UCSD-AML1 (cell line): Measurements from ENCODE around the gene ENTHD1.

Source experiments
- DNase-seq: peaks from one replicate; lab custom pipeline; 2025; ENCODE audit not compliant: unreplicated experiment; lab: John Stamatoyannopoulos, UW

Gene ENTHD1

GRCh38 chr22:39797528-39798147, 95.9 kb downstream of the ENTHD1 start:
- DNase-seq: no peak

- no peak for DNase-seq
Observed at GRCh38 chr22:39789788-39790187, 103.8 kb downstream of the ENTHD1 start.

- DNase-seq: no peak
Observed at GRCh38 chr22:39785232-39785631, 108.3 kb downstream of the ENTHD1 start.

GRCh38 chr22:39777716-39778454, 115.7 kb downstream of the ENTHD1 start:
- no peak for DNase-seq

DNA sequence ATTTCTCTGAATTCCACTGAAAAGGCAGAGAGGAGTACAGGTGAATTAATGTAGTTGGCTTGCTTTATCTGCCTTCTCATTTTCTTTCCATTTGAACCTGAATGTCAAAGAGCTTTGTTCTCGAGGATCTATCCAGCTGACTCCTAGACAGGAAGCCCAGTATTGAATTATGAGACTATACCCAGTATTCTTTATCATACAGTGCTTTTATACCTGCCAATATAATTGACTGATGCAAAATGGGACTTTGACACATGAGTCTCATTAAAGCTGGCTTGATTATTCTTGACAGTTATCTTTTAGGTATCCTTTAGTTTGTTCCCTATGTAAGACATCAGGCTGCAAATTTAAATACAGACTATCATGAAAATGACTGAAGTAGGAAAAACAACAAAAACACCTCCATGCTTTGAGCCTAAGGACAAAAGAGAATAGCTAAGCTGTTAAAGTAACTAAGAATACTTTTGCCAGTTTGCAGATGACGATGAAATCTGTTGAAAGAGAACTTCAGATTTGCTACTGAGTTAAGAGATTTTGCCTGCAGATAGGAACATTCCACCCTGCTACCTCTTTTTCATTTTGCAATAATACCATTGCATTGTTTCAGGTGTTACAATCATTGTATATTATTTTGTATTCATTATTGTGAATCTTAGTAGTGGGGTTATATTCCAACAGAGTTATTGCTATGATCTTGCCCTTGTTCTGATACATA, 117.1 kb downstream of the ENTHD1 start:
- DNase-seq: no peak

DNA sequence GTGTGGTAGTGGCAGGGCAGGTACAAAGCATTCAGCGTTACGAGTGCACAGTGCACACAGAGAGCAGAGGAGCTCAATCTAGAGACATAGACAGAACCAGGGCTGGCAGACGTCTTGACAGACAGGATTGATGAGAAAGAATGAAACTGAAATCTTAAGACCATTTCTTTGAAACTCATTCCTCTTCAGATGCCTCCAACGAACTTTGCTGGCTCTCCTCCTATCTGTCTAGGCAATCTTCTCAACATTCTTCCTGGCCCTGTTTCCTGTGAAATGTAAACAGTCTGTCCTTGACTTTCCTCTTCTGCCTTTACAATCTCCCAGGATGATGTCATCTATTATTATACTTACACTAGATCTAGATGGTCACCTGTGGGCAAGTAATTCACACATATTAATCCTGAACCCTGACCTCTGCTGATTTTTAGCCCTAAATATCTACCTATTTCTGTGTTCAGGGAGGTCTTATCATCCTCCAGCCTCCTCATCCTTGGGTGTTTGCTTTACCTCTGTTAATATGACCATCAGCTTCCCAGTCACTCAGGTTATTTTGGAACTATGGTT, 119.5 kb downstream of the ENTHD1 start:
- DNase-seq: no peak

DNA sequence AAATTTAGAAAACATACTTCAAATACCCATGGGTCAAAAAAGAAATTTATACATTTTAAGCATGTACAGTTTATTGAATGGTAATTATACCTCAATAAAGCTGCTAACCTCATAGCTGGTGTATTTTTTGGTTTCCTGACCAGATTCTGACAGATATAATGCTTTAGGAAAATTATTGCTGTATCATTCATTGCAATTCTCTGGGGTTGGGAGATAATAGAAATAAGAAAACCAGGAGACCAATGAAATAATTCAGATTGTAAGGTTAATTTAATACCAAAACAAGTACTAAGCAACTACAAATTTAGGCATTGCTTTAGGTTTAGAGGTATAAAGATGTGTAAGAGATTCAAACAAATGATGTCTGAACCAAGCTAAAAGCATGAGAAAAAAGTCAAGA, 120.1 kb downstream of the ENTHD1 start:
- no peak for DNase-seq

- DNase-seq: no peak
Observed at GRCh38 chr22:39771486-39771885, 122.1 kb downstream of the ENTHD1 start.

DNA sequence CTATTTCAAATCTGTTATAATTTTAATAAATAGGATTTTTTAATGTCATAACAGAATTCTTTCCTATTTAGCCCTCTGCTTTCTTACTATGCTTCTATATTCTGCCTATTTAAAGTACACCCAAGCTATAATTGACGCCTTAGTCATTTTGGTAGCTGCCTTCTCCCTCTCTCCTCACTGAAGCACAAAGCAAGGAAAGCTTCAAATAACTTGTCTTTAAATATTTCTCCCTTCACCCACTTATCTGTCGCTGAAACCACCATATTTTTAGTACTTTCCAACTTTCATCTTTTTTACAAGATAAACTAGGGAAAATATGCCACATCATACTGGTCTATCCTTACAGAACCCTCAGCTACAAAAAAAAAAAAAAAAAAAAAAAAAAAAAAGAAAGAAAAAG, 127.9 kb downstream of the ENTHD1 start:
- DNase-seq: no peak

- no peak for DNase-seq
Observed at GRCh38 chr22:39765046-39765445, 128.5 kb downstream of the ENTHD1 start.

DNA sequence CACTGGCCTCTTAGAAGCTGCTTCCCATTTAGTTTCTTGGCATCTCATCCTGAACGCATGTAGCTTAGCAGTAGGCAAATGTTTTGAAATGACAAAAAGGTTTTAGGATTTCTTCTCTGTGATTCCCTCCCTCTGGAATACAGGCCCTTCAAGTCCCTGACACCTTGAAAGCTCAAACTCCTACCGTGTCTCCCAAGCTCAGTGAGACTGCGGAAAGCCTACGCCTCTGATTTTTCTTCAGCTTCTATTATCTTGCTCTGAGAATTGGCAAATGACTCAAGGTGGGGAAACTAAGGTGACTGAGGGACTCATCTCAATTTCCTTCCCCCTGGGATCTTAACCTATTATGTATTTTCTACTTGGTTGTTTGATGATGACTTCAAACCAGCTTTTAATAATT, 130.3 kb downstream of the ENTHD1 start:
- DNase-seq: no peak

DNA sequence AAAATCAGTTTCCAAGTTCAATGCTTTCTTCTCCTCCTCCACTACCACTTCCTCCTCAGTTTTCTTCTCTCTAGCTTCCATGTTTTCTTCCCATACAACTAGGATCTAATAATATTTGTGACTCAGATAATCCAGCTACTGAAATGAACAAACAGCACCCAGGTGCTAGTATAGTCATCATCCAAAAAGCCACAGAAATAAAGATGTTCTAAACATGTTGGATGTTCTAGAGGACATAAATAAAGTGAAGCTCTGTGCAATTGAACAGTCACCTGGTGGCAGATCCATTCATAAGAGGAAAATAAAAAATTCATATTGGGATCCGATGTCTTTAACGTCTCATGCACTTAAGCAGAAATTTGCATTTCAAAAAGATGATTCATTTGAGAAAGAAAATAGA, 142.8 kb downstream of the ENTHD1 start:
- no peak for DNase-seq

- DNase-seq: no peak
Observed at GRCh38 chr22:39748877-39749276, 144.7 kb downstream of the ENTHD1 start.

GRCh38 chr22:39746600-39747262, 146.8 kb downstream of the ENTHD1 start:
- DNase-seq: no peak

DNA sequence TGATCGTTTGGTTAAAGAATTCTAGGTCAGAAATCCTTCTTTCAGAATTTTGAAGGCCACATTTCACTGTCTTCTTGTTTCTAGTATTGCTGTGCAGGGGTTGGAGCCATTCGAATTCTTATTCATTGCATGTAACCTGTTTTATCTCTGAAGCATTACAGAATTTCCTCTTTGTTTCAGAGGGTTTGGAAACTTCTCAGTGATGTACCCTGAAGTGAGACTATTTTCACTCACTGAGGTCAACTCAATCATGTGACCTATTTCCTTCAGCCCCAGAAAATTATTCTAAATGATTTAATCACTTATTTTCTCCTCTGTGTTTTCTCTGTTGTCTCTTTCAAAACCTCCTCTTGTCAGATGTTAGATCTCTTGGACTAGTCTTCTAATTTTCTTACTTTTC, 147.8 kb downstream of the ENTHD1 start:
- no peak for DNase-seq

DNA sequence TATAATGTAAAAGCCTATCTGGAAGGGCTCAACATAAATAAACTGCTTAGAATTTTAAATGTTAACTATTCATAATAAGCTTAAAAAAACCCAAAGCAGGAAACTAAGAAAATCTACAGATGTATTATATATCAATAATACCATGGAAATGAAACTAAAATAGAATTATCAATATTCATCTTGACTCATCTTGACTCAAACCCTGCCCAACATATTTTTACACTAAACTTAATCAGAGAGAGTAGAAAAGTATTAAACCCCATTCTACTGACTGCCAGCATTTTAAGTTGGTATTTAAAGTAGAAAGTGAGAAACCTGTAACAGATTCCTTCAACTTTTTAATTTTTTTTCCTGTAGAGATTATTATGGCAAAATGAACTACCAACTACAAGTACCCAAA, 149.2 kb downstream of the ENTHD1 start:
- DNase-seq: no peak

GRCh38 chr22:39743935-39744334, 149.6 kb downstream of the ENTHD1 start:
- DNase-seq: no peak

GRCh38 chr22:39739338-39740027, 154.1 kb downstream of the ENTHD1 start:
- DNase-seq: no peak

DNA sequence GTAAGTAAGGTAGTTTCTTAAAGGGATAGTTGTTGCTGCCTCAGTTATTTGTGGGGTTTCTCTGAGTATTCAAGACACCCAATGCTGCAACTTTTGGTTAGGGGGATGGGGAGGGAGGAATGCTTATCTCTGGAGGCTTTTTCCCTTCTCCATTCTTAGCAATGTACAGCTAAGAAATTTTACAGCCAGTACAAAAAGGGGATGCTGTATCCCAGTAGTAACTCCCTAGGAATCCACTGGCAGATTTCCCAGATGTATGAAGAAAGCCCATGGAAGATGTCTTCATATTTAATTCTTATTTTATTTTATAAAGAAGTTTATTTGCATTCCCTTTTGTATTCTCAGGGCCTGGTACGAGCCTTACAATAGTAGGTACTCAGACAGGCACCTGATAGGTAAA, 154.8 kb downstream of the ENTHD1 start:
- no peak for DNase-seq

GRCh38 chr22:39735776-39736175, 157.8 kb downstream of the ENTHD1 start:
- no peak for DNase-seq

DNA sequence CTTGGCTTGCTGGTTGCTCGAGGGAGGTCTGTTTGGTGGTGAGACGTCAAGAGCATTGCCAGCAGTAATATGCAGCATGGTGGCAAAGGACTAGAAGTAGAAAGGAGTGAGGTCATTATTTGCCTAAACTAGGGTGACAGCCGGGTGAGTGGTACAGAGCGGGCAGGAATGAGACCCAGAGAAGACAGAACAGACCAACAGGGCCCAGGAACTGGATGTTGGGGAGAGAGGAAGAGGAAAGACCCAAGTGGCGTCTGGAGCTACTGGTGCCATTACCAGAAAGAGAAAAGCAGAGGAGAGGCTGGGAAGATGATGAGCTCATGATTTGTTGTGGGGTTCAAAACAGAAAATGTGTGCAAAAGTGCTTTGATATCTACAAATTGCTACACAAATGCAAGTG, 158.7 kb downstream of the ENTHD1 start:
- DNase-seq: no peak
